CD4-positive, alpha-beta memory T cell (primary cell): ENCODE results near the gene COG8. TPM values are rescaled to one million over a fixed set of nuclear protein-coding genes. Genes with fewer than 3 reads are reported as not detected.
"Not testable (repeated sequence)": the region's sequence is repeated elsewhere in the genome, so short reads cannot be mapped to it uniquely, and the experiment has no call there.

Experiments used
- CTCF ChIA-PET: fragments of 350-600 bp; sonication (Branson Sonifier 250); formaldehyde crosslinking; loops from one replicate; lab custom pipeline; 2021; ENCODE audit warnings: inconsistent platforms; ENCODE audit not compliant: partially characterized antibody; lab: Charles Lee
- POLR2A ChIA-PET: fragments of 350-600 bp; sonication (Branson Sonifier 250); formaldehyde crosslinking; loops from one replicate; lab custom pipeline; 2021; ENCODE audit not compliant: partially characterized antibody; lab: Charles Lee
- DNase-seq, 5 donors: peaks; one replicate each; pipeline versions ENCODE4 v3.0.0 to v3.0.0-alpha.2; 2020 to 2022; ENCODE audit warnings: mixed read lengths in 1 of 5
- H3K27ac ChIP-seq: one replicate; pipeline ENCODE4 v1.7.0; 2013; ENCODE audit warnings: low read depth, low read length
- H3K27me3 ChIP-seq: 2 replicates; pipeline ENCODE4 v1.7.0; 2013; ENCODE audit warnings: mild to moderate bottlenecking, low read length, moderate library complexity; ENCODE audit not compliant: insufficient read depth
- H3K36me3 ChIP-seq: 2 replicates; pipeline ENCODE4 v1.7.0; 2013; ENCODE audit warnings: mild to moderate bottlenecking, low read length, moderate library complexity; ENCODE audit not compliant: insufficient read depth
- H3K4me1 ChIP-seq: 2 replicates; pipeline ENCODE4 v1.7.0; 2013; ENCODE audit warnings: mild to moderate bottlenecking, low read length, moderate library complexity; ENCODE audit not compliant: insufficient read depth
- H3K4me3 ChIP-seq, 2 donors: one replicate each; pipeline ENCODE4 v1.7.0; 2013; ENCODE audit warnings: low read length in 2 of 2, mild to moderate bottlenecking in 1 of 2
- H3K9me3 ChIP-seq, 2 donors: one replicate each; pipeline ENCODE4 v1.7.0; 2013; ENCODE audit warnings: low read length in 2 of 2, control low read depth in 1 of 2; ENCODE audit not compliant: control insufficient read depth in 1 of 2
- H3K27ac Mint-ChIP-seq, 7 donors: one replicate each; pipeline ENCODE4 v1.8.0; 2020 to 2021; ENCODE audit warnings: mixed read lengths in 7 of 7, mild to moderate bottlenecking in 6 of 7, inconsistent platforms in 3 of 7, moderate library complexity in 3 of 7
- H3K27me3 Mint-ChIP-seq, 2 donors: one replicate each; pipeline ENCODE4 v1.8.0; 2020 to 2021; ENCODE audit warnings: mixed read lengths in 2 of 2
- H3K36me3 Mint-ChIP-seq, 2 donors: one replicate each; pipeline ENCODE4 v1.8.0; 2020 to 2021; ENCODE audit warnings: mixed read lengths in 2 of 2, inconsistent platforms in 1 of 2, mild to moderate bottlenecking in 1 of 2
- H3K4me1 Mint-ChIP-seq, 4 donors: one replicate each; pipeline ENCODE4 v1.8.0; 2020 to 2021; ENCODE audit warnings: mixed read lengths in 4 of 4, mild to moderate bottlenecking in 1 of 4
- H3K4me3 Mint-ChIP-seq, 8 donors: one replicate each; pipeline ENCODE4 v1.8.0; 2020 to 2021; ENCODE audit warnings: mixed read lengths in 8 of 8, mild to moderate bottlenecking in 7 of 8, moderate library complexity in 6 of 8, inconsistent platforms in 3 of 8
- H3K9me3 Mint-ChIP-seq, 8 donors: one replicate each; pipeline ENCODE4 v1.8.0; 2020 to 2021; ENCODE audit warnings: mixed read lengths in 8 of 8, mild to moderate bottlenecking in 5 of 8, inconsistent platforms in 3 of 8, moderate library complexity in 1 of 8
- intact Hi-C: fragments of 100-400 bp; cut with micrococcal nuclease; formaldehyde crosslinking; loops from one replicate; pipeline ENCODE4 v1.15.1; 2023
- polyA plus RNA-seq, 2 donors: library from polyadenylated mRNA; unstranded; fragments of 300-500 nt; fragmentation: Illumina TruSeq; gene quantifications; one replicate each; pipeline ENCODE4 v1.2.3, GENCODE V29; 2021
- total RNA-seq, 2 experiments: library from RNA; stranded (reverse); gene quantifications; one replicate each; pipeline ENCODE4 v1.2.3, GENCODE V29; 2021

Gene COG8
- total and polyA plus RNA-seq, 4 experiments from 2014 or later, result 31.3 to 66.1 (median 50.0) TPM

DNA sequence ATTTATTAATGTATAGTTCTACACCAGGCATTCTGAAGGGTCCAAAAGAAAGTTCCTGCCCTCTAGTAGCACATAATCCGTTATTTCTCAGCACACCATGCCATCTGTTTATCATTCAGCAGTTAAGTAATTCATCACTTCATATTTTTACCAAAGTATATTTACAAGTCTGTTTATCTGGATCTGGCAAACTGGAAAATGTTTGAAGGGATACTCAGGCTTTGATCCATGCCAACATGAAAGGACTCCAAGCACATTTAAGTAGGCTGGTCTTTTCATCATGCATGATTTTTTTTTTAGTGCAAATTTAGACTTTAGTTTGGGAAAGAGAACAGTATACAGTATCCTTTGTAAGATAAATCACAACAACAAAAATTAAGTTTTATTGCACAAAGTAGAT is 32.3 kb downstream of the COG8 start:
- no peak for DNase-seq
- intact Hi-C loops, result no loop called here
- Histone ChIP-seq H3K27ac (no peak overlapping the region), H3K4me3 (no peak overlapping the region), H3K9me3 (no peaks in the 10 kb centered on the region), H3K27me3 (no peaks in the 10 kb centered on the region), H3K36me3 (no peaks in the 10 kb centered on the region), H3K4me1 (peaks cover 8% of the 10 kb centered on the region)
- H3K4me3 Mint-ChIP-seq, result no peak overlapping the region
- ChIA-PET CTCF (no interaction called here), POLR2A (no interaction called here)
- H3K36me3 Mint-ChIP-seq, result peaks cover 4 to 14% of the 10 kb centered on the region in 2 donors
- H3K4me1 Mint-ChIP-seq, result peaks cover 8 to 14% (median 11%) of the 10 kb centered on the region in 4 donors
- no peaks in the 10 kb centered on the region for H3K27me3 Mint-ChIP-seq
- no peaks in the 10 kb centered on the region for H3K9me3 Mint-ChIP-seq
- no peak overlapping the region for H3K27ac Mint-ChIP-seq

DNA sequence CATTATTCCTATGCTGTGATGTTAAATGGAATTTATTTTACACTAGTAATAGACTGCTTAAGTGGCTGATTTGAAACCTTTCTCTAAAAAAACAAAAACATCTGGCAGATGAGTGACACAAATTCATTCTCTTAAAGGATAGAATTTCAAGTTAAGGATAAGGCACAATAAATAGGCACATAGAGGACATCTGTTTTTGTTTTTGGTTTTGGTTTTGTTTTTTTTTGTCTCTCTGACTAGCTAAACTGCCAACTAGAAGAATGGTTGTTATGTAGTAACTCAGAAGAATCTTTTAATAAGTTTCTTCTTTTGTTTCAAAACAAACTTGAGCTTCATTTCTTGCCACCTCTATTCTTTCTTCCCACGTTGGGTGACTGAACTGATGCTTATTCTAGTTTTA is 33.3 kb downstream of the COG8 start:
- no peak overlapping the region for H3K4me3 ChIP-seq
- H3K27me3 Mint-ChIP-seq, result no peaks in the 10 kb centered on the region
- peaks cover 7 to 18% of the 10 kb centered on the region in 2 donors for H3K36me3 Mint-ChIP-seq
- DNase-seq, result no peak
- peaks cover 4% of the 10 kb centered on the region for H3K4me1 ChIP-seq
- no peaks in the 10 kb centered on the region for H3K9me3 Mint-ChIP-seq
- H3K27ac Mint-ChIP-seq, result no peak overlapping the region
- CTCF ChIA-PET, result interaction anchor here (1.1 kb wide), 1 partner anchor 18 kb away, joined by 3 read pairs; no protein-coding TSS in a partner anchor
- no peaks in the 10 kb centered on the region for H3K9me3 ChIP-seq
- peaks cover 7 to 9% (median 8%) of the 10 kb centered on the region in 4 donors for H3K4me1 Mint-ChIP-seq
- POLR2A ChIA-PET, result interaction anchor here (0.9 kb wide), 1 partner anchor 33 kb away, joined by 3 read pairs; the partner anchor contains the start of gene COG8
- no peaks in the 10 kb centered on the region for H3K27me3 ChIP-seq
- intact Hi-C loops, result no loop called here
- peaks cover 8% of the 10 kb centered on the region for H3K36me3 ChIP-seq
- H3K4me3 Mint-ChIP-seq, result no peak overlapping the region
- no peak overlapping the region for H3K27ac ChIP-seq

GRCh38 chr16:69302301-69302700 is 37.1 kb downstream of the COG8 start:
- Mint-ChIP-seq H3K27me3 (no peaks in the 10 kb centered on the region), H3K36me3 (peaks cover 17 to 33% of the 10 kb centered on the region in 2 donors), H3K27ac (peak overlapping the region in 1 of 7 donors; percentile 36), H3K9me3 (no peaks in the 10 kb centered on the region), H3K4me1 (no peaks in the 10 kb centered on the region), H3K4me3 (no peak overlapping the region)
- no peak for DNase-seq
- Histone ChIP-seq H3K27me3 (no peaks in the 10 kb centered on the region), H3K9me3 (no peaks in the 10 kb centered on the region), H3K4me3 (no peak overlapping the region), H3K27ac (no peak overlapping the region), H3K4me1 (no peaks in the 10 kb centered on the region), H3K36me3 (peaks cover 17% of the 10 kb centered on the region)
- ChIA-PET POLR2A (interaction anchor here (1.1 kb wide), 1 partner anchor 8 kb away, joined by 3 read pairs; the partner anchor contains the start of gene VPS4A), CTCF (interaction anchor here (0.9 kb wide), 1 partner anchor 16 kb away, joined by 4 read pairs; no protein-coding TSS in a partner anchor)
- intact Hi-C loops, result no loop called here

GRCh38 chr16:69301861-69302260 is 37.5 kb downstream of the COG8 start:
- Mint-ChIP-seq H3K36me3 (peaks cover 17 to 33% of the 10 kb centered on the region in 2 donors), H3K9me3 (no peaks in the 10 kb centered on the region), H3K4me3 (no peak overlapping the region), H3K27me3 (no peaks in the 10 kb centered on the region), H3K4me1 (no peaks in the 10 kb centered on the region), H3K27ac (peak overlapping the region in 1 of 7 donors; percentile 8)
- intact Hi-C loops, result no loop called here
- no peak overlapping the region for H3K27ac ChIP-seq
- no peak overlapping the region for H3K4me3 ChIP-seq
- no peaks in the 10 kb centered on the region for H3K9me3 ChIP-seq
- no peaks in the 10 kb centered on the region for H3K4me1 ChIP-seq
- H3K27me3 ChIP-seq, result no peaks in the 10 kb centered on the region
- CTCF ChIA-PET, result interaction anchor here (0.9 to 1.6 kb wide), 2 partner anchors 14 to 16 kb away, joined by 4 to 5 read pairs; no protein-coding TSS in a partner anchor
- H3K36me3 ChIP-seq, result peaks cover 17% of the 10 kb centered on the region
- DNase-seq, result no peak
- POLR2A ChIA-PET, result interaction anchor here (1.1 kb wide), 1 partner anchor 9 kb away, joined by 3 read pairs; the partner anchor contains the start of gene VPS4A

DNA sequence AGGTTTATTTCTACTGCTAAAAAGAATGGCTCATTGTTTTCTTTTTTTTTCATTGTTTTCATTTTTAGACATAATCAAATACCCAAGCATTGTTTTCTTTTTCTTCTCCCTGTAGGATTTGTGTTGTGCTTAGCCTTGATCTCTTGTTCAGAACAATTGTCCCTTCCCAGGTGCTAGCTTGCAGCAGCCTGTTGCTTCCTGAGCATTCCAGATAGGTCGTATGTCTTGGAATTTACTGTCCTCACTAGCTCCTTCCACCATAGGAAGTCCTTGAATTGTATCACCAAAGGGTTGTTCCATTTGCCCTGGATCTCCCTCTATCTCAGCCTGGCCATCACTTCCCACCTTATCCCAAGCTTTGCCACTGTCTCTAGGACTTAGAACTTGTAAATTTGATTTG is 38.2 kb downstream of the COG8 start:
- H3K9me3 ChIP-seq, result no peaks in the 10 kb centered on the region
- Mint-ChIP-seq H3K27me3 (no peaks in the 10 kb centered on the region), H3K27ac (peak overlapping the region in 2 of 7 donors; percentile 30 to 83), H3K9me3 (no peaks in the 10 kb centered on the region), H3K4me3 (no peak overlapping the region), H3K36me3 (peaks cover 17 to 34% of the 10 kb centered on the region in 2 donors), H3K4me1 (no peaks in the 10 kb centered on the region)
- H3K4me1 ChIP-seq, result no peaks in the 10 kb centered on the region
- POLR2A ChIA-PET, result interaction anchor here (0.6 kb wide), 1 partner anchor 108 kb away, joined by 3 read pairs; no protein-coding TSS in a partner anchor
- intact Hi-C loops, result no loop called here
- CTCF ChIA-PET, result interaction anchor here (1.6 kb wide), 1 partner anchor 13 kb away, joined by 5 read pairs; no protein-coding TSS in a partner anchor
- H3K27ac ChIP-seq, result no peak overlapping the region
- H3K36me3 ChIP-seq, result peaks cover 17% of the 10 kb centered on the region
- H3K4me3 ChIP-seq, result no peak overlapping the region
- DNase-seq, result no peak
- H3K27me3 ChIP-seq, result no peaks in the 10 kb centered on the region

DNA sequence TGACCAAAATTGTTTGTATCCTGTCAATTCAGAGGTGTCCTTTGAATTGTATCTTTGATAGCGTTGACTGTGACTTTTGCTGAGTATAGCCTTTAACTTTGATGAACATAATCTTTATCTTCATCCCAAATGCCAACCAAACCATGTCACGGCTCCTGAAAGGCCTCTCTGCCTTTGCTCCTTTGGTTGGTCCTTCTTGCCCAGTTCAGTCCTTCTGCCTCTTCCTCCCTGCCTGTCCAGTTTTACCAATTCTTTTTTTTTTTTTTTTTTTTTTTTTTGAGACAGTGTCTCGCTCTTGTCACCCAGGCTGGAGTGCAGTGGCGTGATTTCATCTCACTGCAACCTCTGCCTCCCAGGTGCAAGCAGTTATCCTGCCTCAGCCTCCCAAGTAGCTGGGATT is 41.1 kb downstream of the COG8 start:
- intact Hi-C loops, result no loop called here
- Histone ChIP-seq H3K4me3 (no peak overlapping the region), H3K36me3 (peaks cover 17% of the 10 kb centered on the region), H3K4me1 (no peaks in the 10 kb centered on the region), H3K27me3 (no peaks in the 10 kb centered on the region), H3K9me3 (no peaks in the 10 kb centered on the region), H3K27ac (no peak overlapping the region)
- Mint-ChIP-seq H3K27ac (peak overlapping the region in 2 of 7 donors; percentile 29 to 30), H3K27me3 (no peaks in the 10 kb centered on the region), H3K4me3 (no peak overlapping the region), H3K4me1 (peaks cover 0 to 4% (median 2%) of the 10 kb centered on the region in 4 donors), H3K36me3 (peaks cover 17 to 32% of the 10 kb centered on the region in 2 donors), H3K9me3 (no peaks in the 10 kb centered on the region)
- ChIA-PET POLR2A (no interaction called here), CTCF (interaction anchor here (1.5 kb wide), 1 partner anchor 11 kb away, joined by 5 read pairs; no protein-coding TSS in a partner anchor)
- no peak for DNase-seq

- H3K36me3 Mint-ChIP-seq, result peaks cover 14 to 27% of the 10 kb centered on the region in 2 donors
- H3K4me3 ChIP-seq, H3K27ac Mint-ChIP-seq, H3K4me3 Mint-ChIP-seq, H3K9me3 Mint-ChIP-seq, H3K4me1 ChIP-seq, H3K4me1 Mint-ChIP-seq, H3K27ac ChIP-seq, intact Hi-C loops, POLR2A ChIA-PET, DNase-seq, H3K27me3 ChIP-seq, H3K9me3 ChIP-seq, H3K27me3 Mint-ChIP-seq: not testable (repeated sequence)
- CTCF ChIA-PET, result interaction anchor here (0.7 to 1.5 kb wide), 2 partner anchors 9 to 174 kb away, joined by 4 to 5 read pairs; no protein-coding TSS in a partner anchor
- peaks cover 16% of the 10 kb centered on the region for H3K36me3 ChIP-seq
These were observed 42.6 kb downstream of the COG8 start for GRCh38 chr16:69296771-69297170.
